ENCODE data around the gene SPTBN2. TPM values are rescaled to one million over a fixed set of nuclear protein-coding genes. Genes with fewer than 3 reads are reported as not detected.

The SPTBN2 gene
- total and polyA plus RNA-seq, 9 donors, result 1.4 to 26.9 (median 6.2) TPM

DNA sequence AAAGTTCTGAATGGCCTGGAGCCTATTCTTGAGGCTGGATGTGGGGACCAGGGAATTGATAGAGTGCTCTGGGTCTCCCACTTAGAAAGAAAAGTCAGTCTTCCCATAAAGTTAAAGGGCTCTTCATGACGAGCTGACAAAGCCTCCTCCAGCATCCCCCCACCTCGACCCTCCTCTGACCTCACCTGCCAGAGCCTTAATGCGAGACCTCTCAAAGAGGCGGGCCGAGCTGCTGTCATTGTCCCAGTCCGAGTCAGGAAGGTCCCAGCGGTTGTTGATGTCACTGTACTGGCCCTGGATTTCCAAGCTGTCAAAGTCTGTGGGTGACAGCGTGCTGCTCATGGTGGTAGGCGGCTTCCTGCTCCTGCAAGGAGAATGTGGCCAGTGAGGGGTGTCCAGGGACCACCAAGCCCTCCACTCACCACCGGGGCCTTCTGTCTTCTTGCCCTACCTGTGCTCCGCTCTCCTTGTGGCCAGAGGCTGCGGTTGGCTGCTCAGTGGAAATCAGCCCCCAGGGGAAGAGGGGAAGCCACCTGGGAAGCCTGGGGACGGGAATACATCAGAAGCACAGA is 8.0 kb downstream of the SPTBN2 start:
- Histone ChIP-seq H3K36me3 (no peaks in the 10 kb centered on the region), H3K27me3 (no peaks in the 10 kb centered on the region), H3K27ac (no peak overlapping the region), H3K4me1 (ENCODE audit: insufficient read depth) (no peaks in the 10 kb centered on the region), H3K9me3 (no peaks in the 10 kb centered on the region), H3K4me3 (no peak overlapping the region)
- TF ChIP-seq EP300 (IDR thresholded peaks at IDR 0.05) (no peak), POLR2A (IDR thresholded peaks at IDR 0.05) (no peak)
- TF ChIP-seq, protein P1, sequence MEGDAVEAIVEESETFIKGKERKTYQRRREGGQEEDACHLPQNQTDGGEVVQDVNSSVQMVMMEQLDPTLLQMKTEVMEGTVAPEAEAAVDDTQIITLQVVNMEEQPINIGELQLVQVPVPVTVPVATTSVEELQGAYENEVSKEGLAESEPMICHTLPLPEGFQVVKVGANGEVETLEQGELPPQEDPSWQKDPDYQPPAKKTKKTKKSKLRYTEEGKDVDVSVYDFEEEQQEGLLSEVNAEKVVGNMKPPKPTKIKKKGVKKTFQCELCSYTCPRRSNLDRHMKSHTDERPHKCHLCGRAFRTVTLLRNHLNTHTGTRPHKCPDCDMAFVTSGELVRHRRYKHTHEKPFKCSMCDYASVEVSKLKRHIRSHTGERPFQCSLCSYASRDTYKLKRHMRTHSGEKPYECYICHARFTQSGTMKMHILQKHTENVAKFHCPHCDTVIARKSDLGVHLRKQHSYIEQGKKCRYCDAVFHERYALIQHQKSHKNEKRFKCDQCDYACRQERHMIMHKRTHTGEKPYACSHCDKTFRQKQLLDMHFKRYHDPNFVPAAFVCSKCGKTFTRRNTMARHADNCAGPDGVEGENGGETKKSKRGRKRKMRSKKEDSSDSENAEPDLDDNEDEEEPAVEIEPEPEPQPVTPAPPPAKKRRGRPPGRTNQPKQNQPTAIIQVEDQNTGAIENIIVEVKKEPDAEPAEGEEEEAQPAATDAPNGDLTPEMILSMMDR (IDR thresholded peaks at IDR 0.05), result no peak
- intact Hi-C loops (cut with DNase I), result no loop called here
- 92 to 95% (median 93%) methylated on average over 13 of the region's 13 CpGs for WGBS, 3 donors
- no peak for DNase-seq

DNA sequence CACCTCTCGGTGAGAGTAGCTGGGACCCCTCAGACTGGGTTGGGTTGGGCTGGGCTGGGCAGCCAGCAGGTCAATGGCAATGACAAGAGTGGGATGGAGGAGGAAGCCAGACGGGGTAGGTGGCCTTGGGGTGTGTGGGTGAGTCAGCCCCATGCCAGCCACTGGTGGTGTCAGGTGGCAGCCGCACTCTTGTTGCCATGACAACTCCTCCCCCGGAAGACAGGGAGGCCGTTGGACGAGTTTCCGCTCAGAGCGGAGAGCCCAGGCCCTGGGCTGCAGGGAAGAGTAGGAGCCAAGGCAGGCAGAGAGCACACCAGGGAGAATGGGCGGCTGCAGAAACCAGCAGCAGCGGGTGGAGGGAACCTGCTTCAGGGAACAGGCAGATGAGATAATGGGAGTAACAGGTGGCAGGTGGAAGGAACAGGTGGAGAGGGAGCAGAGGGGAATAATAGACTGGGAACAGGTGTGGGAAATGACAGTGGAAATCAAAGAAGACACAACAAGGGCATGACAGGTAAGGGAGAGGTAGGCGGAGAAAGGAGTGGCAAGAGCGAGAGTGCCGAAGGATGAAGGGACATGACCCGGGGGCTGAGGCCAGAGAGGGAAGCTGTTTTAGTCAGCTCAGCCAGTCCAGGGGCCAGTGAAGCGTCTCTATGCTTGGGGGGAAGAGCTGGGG is 8.7 kb downstream of the SPTBN2 start:
- 75 to 81% (median 76%) methylated on average over 15 of the region's 15 CpGs for WGBS, 3 donors
- intact Hi-C loops (cut with DNase I), result no loop called here
- DNase-seq, result no peak

DNA sequence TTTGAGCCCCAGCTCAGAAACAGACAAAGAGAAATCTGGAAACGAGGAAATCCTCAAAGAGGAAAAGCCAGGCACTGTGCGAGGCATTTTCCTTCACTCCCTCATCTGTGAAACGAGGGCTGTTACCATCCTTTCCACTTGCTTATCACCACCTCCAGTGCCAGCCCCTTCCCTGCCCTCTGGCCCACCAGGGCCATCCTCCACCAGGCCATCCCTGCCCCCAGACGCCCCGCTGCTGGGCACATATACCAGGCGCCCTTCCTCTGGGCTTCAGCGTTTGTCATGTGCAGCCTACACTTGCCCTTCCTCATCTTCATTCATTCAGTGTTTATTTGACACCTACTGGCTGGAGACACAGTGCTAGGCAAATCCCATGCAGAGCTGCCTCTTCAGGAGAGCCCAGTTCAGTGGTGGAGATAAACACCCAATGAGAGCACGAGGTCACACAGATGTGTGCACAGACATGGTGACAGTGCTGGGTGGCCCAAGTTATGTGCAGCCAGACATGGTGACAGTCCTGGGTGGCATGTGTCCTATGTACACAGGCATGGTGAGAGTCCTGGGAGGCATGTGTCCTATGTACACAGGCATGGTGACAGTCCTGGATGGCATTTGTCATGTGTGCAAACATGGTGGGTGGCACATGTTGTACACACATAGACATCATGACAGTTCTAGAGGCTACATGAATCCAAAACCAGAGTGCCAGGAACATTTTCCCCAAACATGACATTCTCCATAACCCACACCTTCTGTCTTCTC is 9.7 kb downstream of the SPTBN2 start:
- TF ChIP-seq POLR2A (IDR thresholded peaks at IDR 0.05), result no peak
- no peak for TF ChIP-seq EP300 (IDR thresholded peaks at IDR 0.05)
- TF ChIP-seq, protein P1 (IDR thresholded peaks at IDR 0.05), result no peak
- H3K27ac ChIP-seq, result no peak overlapping the region
- WGBS, 3 donors, result 85 to 88% (median 88%) methylated on average over 8 of the region's 8 CpGs

More for the DNA sequence above, 8.7 kb downstream of the SPTBN2 start:
- Histone ChIP-seq H3K27ac (no peak overlapping the region), H3K36me3 (no peaks in the 10 kb centered on the region), H3K4me1 (ENCODE audit: insufficient read depth) (no peaks in the 10 kb centered on the region), H3K9me3 (no peaks in the 10 kb centered on the region), H3K4me3 (no peak overlapping the region), H3K27me3 (no peaks in the 10 kb centered on the region)
- no peak for TF ChIP-seq EP300 (IDR thresholded peaks at IDR 0.05)
- TF ChIP-seq POLR2A (IDR thresholded peaks at IDR 0.05), result no peak
- TF ChIP-seq, protein P1 (IDR thresholded peaks at IDR 0.05), result no peak

DNA sequence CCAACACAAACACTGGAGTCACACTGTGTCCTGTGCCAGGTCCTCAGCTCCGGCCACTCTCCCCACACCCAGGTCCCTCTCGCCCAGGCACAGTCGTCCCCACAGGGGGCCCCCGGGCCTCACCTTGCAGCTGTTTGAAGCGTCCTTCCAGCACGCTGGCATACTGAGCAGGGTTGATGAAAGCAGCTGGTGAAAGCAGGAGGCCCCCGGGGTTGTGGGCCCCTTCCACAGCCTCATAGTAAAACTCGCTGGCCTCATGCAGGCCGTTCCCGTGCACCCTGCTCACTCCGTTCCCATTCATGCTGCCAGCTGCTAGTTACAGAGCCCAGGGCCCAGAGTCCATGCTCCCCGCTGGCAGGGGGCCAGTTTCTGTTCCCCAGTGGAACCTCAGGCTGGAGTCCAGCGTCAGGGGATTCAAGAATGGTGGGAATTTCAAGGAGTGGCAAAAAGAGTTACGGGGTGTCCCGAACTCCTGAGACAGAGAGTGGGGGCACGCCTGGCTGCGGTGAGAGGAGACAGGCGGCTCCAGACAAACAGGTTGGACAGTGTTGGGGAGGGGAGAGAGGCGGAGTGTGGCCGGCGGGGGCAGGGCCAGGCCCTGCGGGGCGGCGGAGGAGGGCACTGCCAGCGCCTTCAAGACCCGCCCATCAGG is 10.6 kb downstream of the SPTBN2 start:
- no peak for TF ChIP-seq POLR2A (IDR thresholded peaks at IDR 0.05)
- no peak for TF ChIP-seq EP300 (IDR thresholded peaks at IDR 0.05)
- TF ChIP-seq, protein P1 (IDR thresholded peaks at IDR 0.05), result no peak
- no peaks in the 10 kb centered on the region for H3K9me3 ChIP-seq
- WGBS, 3 donors, result 75 to 80% (median 77%) methylated on average over 26 of the region's 26 CpGs
- no peaks in the 10 kb centered on the region for H3K27me3 ChIP-seq
- H3K36me3 ChIP-seq, result no peaks in the 10 kb centered on the region
- no peak for DNase-seq
- no peak overlapping the region for H3K27ac ChIP-seq
- intact Hi-C loops (cut with DNase I), result no loop called here
- H3K4me3 ChIP-seq, result no peak overlapping the region
- H3K4me1 ChIP-seq (ENCODE audit: insufficient read depth), result no peaks in the 10 kb centered on the region

More for the DNA sequence above, 9.7 kb downstream of the SPTBN2 start:
- Histone ChIP-seq H3K4me1 (ENCODE audit: insufficient read depth) (no peaks in the 10 kb centered on the region), H3K9me3 (no peaks in the 10 kb centered on the region), H3K4me3 (no peak overlapping the region), H3K27me3 (no peaks in the 10 kb centered on the region), H3K36me3 (no peaks in the 10 kb centered on the region)
- intact Hi-C loops (cut with DNase I), result no loop called here
- no peak for DNase-seq

All from ovary (tissue), 9 donors.